K562 (cell line): ENCODE data around the gene DPAGT1. TPM values are rescaled to one million over a fixed set of nuclear protein-coding genes. Genes with fewer than 3 reads are reported as not detected.

Experiments used
- ATAC-seq: fragments of 200-7000 bp; cut with Tn5 transposase; 3 replicates; pipeline ENCODE4 v1.9.1; 2020; ENCODE audit warnings: moderate library complexity
- BruUV-seq: library from RNA; stranded (reverse); fragments of 400-500 nt; replicated peaks from 2 replicates; lab custom pipeline; 2021; lab: Mats Ljungman, UMichigan
- CTCF ChIA-PET: fragments of 300-600 bp; formaldehyde crosslinking; extraction: SDS; loops from one replicate; lab custom pipeline; 2021; ENCODE audit warnings: low intra/inter-chr PET ratio; lab: Yijun Ruan, JAX
- POLR2A ChIA-PET: fragments of 300-600, 350-650 bp; sonication (Branson Sonifier 250); formaldehyde crosslinking; extraction: SDS; loops from one replicate; lab custom pipeline; 2021; ENCODE audit warnings: antibody characterized with exemption, inconsistent platforms; lab: Yijun Ruan, JAX
- DNase-seq, 4 experiments: peaks; one replicate each; pipeline versions ENCODE4 v3.0.0 to v3.0.0-alpha.2; 2011 to 2018; ENCODE audit warnings: low spot score in 3 of 4, mixed read lengths in 3 of 4; ENCODE audit errors: extremely low read depth in 1 of 4
- FAIRE-seq: peaks from 2 replicates; lab custom pipeline; 2011; peaks lifted over from hg19 to GRCh38; lab: Jason Lieb, UNC
- H2AFZ ChIP-seq: 2 replicates; pipeline ENCODE4 v1.6.0; 2011; ENCODE audit warnings: low read depth, low read length, control low read depth, inconsistent platforms
- H3K27ac ChIP-seq: fragments of 200-600 bp; 3 replicates; pipeline ENCODE4 v1.8.0; 2011; ENCODE audit warnings: low read depth, mild to moderate bottlenecking, control low read depth, inconsistent platforms, low read length, moderate library complexity, mixed read lengths; ENCODE audit errors: extremely low read depth
- H3K27me3 ChIP-seq, 2 experiments: fragments of 300-600 bp in 1 of 2; 2 replicates in 1 of 2; 3 replicates in 1 of 2; pipeline versions ENCODE4 v1.6.0 to v1.8.0; 2011; ENCODE audit warnings: inconsistent platforms in 2 of 2, low read length in 2 of 2, mild to moderate bottlenecking in 1 of 2, mixed read lengths in 1 of 2, moderate library complexity in 1 of 2; ENCODE audit not compliant: control insufficient read depth in 2 of 2, insufficient read depth in 2 of 2
- H3K36me3 ChIP-seq: fragments of 300-600 bp; 3 replicates; pipeline ENCODE4 v1.8.0; 2011; ENCODE audit warnings: mild to moderate bottlenecking, low read length, inconsistent platforms; ENCODE audit not compliant: control insufficient read depth, insufficient read depth
- H3K4me1 ChIP-seq, 2 experiments: fragments of 200-600 bp in 1 of 2; replicated peaks in 1 of 2; 2 replicates in 1 of 2; 3 replicates in 1 of 2; pipeline versions ENCODE4 v1.5.1 to v1.8.0; 2011; ENCODE audit warnings: inconsistent platforms in 2 of 2, low read length in 2 of 2, mild to moderate bottlenecking in 1 of 2, mixed read lengths in 1 of 2, moderate library complexity in 1 of 2; ENCODE audit not compliant: control insufficient read depth in 2 of 2, insufficient read depth in 2 of 2
- H3K4me2 ChIP-seq: 2 replicates; pipeline ENCODE4 v1.6.1; 2011; ENCODE audit warnings: low read length, control low read depth, inconsistent platforms, mixed read lengths; ENCODE audit not compliant: insufficient read depth
- H3K4me3 ChIP-seq: fragments of 200-600 bp; sonication (generic), shearing (Covaris generic); 2 replicates; pipeline ENCODE4 v1.5.1; 2016; ENCODE audit warnings: control low read depth, inconsistent platforms
- H3K79me2 ChIP-seq: fragments of 200-600 bp; 3 replicates; pipeline ENCODE4 v1.8.0; 2011; ENCODE audit warnings: low read length, inconsistent platforms; ENCODE audit not compliant: control insufficient read depth, insufficient read depth
- H3K9ac ChIP-seq, 2 experiments: 2 replicates each; pipeline versions ENCODE4 v1.6.0 to v1.6.1; 2011; ENCODE audit warnings: low read depth in 2 of 2, low read length in 2 of 2, control low read depth in 1 of 2, inconsistent platforms in 1 of 2, mild to moderate bottlenecking in 1 of 2, mixed read lengths in 1 of 2; ENCODE audit not compliant: insufficient read depth in 1 of 2
- H3K9me1 ChIP-seq: one replicate; pipeline ENCODE4 v1.6.0; 2011; ENCODE audit warnings: inconsistent platforms, mild to moderate bottlenecking, low read length, moderate library complexity; ENCODE audit not compliant: control insufficient read depth, insufficient read depth
- H3K9me3 ChIP-seq: replicated peaks from 2 replicates; pipeline ENCODE4 v1.5.1; 2011; ENCODE audit warnings: low read depth, low read length, inconsistent platforms; ENCODE audit not compliant: control insufficient read depth, insufficient read depth
- H4K20me1 ChIP-seq: replicated peaks from 2 replicates; pipeline ENCODE4 v1.6.1; 2011; ENCODE audit warnings: low read length, inconsistent platforms, mixed read lengths; ENCODE audit not compliant: control insufficient read depth, insufficient read depth
- BCOR ChIP-seq: fragments of 450-650 bp; IDR thresholded peaks from 2 replicates; pipeline ENCODE4 v1.6.1; 2016
- CBX1 ChIP-seq: sonication (generic); IDR thresholded peaks from 2 replicates; pipeline ENCODE4 v1.6.1; 2016; ENCODE audit warnings: antibody characterized with exemption, low read depth, mild to moderate bottlenecking
- ELF4 ChIP-seq: fragments of 450-650 bp; formaldehyde crosslinking; IDR thresholded peaks from 2 replicates; pipeline ENCODE4 v1.4.0; 2022; ENCODE audit warnings: missing genetic modification characterization
- ESRRA ChIP-seq: fragments of 450-650 bp; IDR thresholded peaks from 2 replicates; pipeline ENCODE4 v1.6.1; 2014; ENCODE audit warnings: low read depth, mild to moderate bottlenecking, moderate library complexity, borderline replicate concordance
- HNRNPLL ChIP-seq: fragments of 200-400 bp; formaldehyde crosslinking; IDR thresholded peaks from 2 replicates; pipeline ENCODE4 v1.6.1; 2017; ENCODE audit warnings: low read length, low read depth, mild to moderate bottlenecking; ENCODE audit not compliant: poor library complexity, severe bottlenecking
- KDM1A ChIP-seq, 2 experiments: fragments of 450-650 bp; IDR thresholded peaks; 2 replicates each; pipeline ENCODE4 v1.6.1; 2016; ENCODE audit warnings: mild to moderate bottlenecking in 2 of 2
- RBM25 ChIP-seq: fragments of 200-400 bp; formaldehyde crosslinking; IDR thresholded peaks from 2 replicates; pipeline ENCODE4 v1.6.1; 2018; ENCODE audit warnings: low read length, low read depth, moderate library complexity; ENCODE audit not compliant: severe bottlenecking
- RCOR1 ChIP-seq, 2 experiments: IDR thresholded peaks; 2 replicates each; pipeline ENCODE4 v1.6.1; 2012; ENCODE audit warnings: low read depth in 2 of 2, low read length in 2 of 2, borderline replicate concordance in 1 of 2, improper control_type of control experiment in 1 of 2
- SLC30A9 ChIP-seq: fragments of 250-450 bp; sonication (Bioruptor Pico); IDR thresholded peaks from 2 replicates; pipeline ENCODE4 v1.8.0; 2022; ENCODE audit warnings: mild to moderate bottlenecking, moderate library complexity
- ZNF146 ChIP-seq: IDR thresholded peaks from one replicate; pipeline ENCODE4 v1.6.1; 2018; ENCODE audit warnings: missing compliant biosample characterization; ENCODE audit not compliant: unreplicated experiment
- WGBS: fragments of 100-300 bp; shearing (Covaris generic); methylation state at CpG from one replicate; pipeline ENCODE4 v1.1.6; 2016; ENCODE audit warnings: low coverage, mixed read lengths; ENCODE audit not compliant: insufficient coverage; ENCODE audit errors: missing lambda C conversion rate; 5-methylcytosine and 5-hydroxymethylcytosine counted together
- in situ Hi-C: fragments of 300-500 bp; cut with MboI; formaldehyde crosslinking; loops from 4 replicates; pipeline ENCODE4 v1.15.0; 2018; ENCODE audit warnings: inconsistent platforms, mixed read lengths
- intact Hi-C: fragments of 100-400 bp; cut with micrococcal nuclease; formaldehyde crosslinking; loops from 2 replicates; pipeline ENCODE4 v1.14.2; 2022
- polyA plus RNA-seq, 8 experiments: library from polyadenylated mRNA; depleted of rRNA in 4 of 8; stranded (reverse) in 5 of 8; unstranded in 3 of 8; fragments of >200 nt; fragmentation: Nextera tagmentation in 2 of 8; fragmentation: Illumina TruSeq in 1 of 8; extraction: Ambion mirVana in 2 of 8; extraction: Trizol in 1 of 8; gene quantifications; 2 replicates each; pipeline versions ENCODE4 v1.2.1 to v1.2.3, GENCODE V29; 2011 to 2014; ENCODE audit warnings: inconsistent platforms in 1 of 8, missing spikeins in 1 of 8
- total RNA-seq, 7 experiments: library from RNA; depleted of rRNA in 6 of 7; stranded (reverse); fragments of >200 nt in 6 of 7; fragmentation: Illumina TruSeq in 2 of 7; extraction: Trizol in 2 of 7; gene quantifications; 2 replicates each; pipeline versions ENCODE4 v1.2.1 to v1.2.3, GENCODE V29; 2011 to 2021; ENCODE audit warnings: low replicate concordance in 1 of 7
- TF ChIP-seq, protein P1 (sequence below): sonication (generic); formaldehyde crosslinking; IDR thresholded peaks from 2 replicates; pipeline ENCODE4 v1.5.0; 2020; ENCODE audit warnings: missing genetic modification reagents

The DPAGT1 gene
- total and polyA plus RNA-seq, 9 of the 15 experiments (the other 6 are each of a cell fraction or from before 2014, with no cell fraction given): 29.9 to 135 (median 85.0) TPM

DNA sequence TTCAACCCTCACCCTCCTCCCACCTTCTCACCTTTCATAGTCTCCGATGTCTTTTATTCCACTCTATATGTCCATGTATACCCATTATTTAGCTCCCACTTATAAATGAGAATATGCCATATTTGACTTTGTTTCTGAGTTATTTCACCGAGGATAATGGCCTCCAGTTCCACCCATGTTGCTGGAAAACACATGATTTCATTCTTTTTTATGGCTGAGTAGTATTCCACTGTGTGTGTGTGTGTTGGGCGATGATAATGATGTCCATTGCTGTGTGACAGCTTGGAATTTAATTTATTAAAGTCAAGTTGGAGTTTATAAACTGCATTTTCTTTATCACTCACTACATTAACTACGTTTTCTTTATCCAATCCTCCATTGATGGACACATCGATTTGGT lies 16.6 kb upstream of the DPAGT1 start:
- WGBS: 93% methylated on average over 5 of the region's 5 CpGs
- no TSS peak for BruUV-seq
- intact Hi-C loops: no loop called here
- TF ChIP-seq ZNF146 (CRISPR knock-in tag): peak; percentile 87
- TF ChIP-seq RBM25: peak; percentile 68
- TF ChIP-seq KDM1A (IDR thresholded peaks at IDR 0.05): 0 out of 4 replicates have a peak, but pooled peaks of 1 of the 2 experiments have one; percentile 16
- TF ChIP-seq HNRNPLL: no peak
- H3K9ac ChIP-seq: no peak overlapping the region
- no peaks in the 10 kb centered on the region for H3K27me3 ChIP-seq
- POLR2A ChIA-PET: interaction anchor here (0.7 to 1.8 kb wide), 4 partner anchors 9 to 23 kb away, joined by 3 to 10 read pairs (median 4); partner anchors contain the start of gene C2CD2L
- H3K4me1 ChIP-seq: peaks cover 20 to 21% of the 10 kb centered on the region in 2 experiments
- no peak for DNase-seq
- in situ Hi-C loops: no loop called here
- no peak overlapping the region for H2AFZ ChIP-seq
- H3K4me2 ChIP-seq: no peak overlapping the region
- no peaks in the 10 kb centered on the region for H3K9me3 ChIP-seq
- no peak overlapping the region for H3K4me3 ChIP-seq
- peaks cover 21% of the 10 kb centered on the region for H3K79me2 ChIP-seq
- CTCF ChIA-PET: no interaction called here
- H4K20me1 ChIP-seq: no peaks in the 10 kb centered on the region
- H3K27ac ChIP-seq: no peak overlapping the region
- no peak for ATAC-seq
- H3K9me1 ChIP-seq: no peaks in the 10 kb centered on the region
- FAIRE-seq: no peak
- H3K36me3 ChIP-seq: peaks cover 54% of the 10 kb centered on the region

DNA sequence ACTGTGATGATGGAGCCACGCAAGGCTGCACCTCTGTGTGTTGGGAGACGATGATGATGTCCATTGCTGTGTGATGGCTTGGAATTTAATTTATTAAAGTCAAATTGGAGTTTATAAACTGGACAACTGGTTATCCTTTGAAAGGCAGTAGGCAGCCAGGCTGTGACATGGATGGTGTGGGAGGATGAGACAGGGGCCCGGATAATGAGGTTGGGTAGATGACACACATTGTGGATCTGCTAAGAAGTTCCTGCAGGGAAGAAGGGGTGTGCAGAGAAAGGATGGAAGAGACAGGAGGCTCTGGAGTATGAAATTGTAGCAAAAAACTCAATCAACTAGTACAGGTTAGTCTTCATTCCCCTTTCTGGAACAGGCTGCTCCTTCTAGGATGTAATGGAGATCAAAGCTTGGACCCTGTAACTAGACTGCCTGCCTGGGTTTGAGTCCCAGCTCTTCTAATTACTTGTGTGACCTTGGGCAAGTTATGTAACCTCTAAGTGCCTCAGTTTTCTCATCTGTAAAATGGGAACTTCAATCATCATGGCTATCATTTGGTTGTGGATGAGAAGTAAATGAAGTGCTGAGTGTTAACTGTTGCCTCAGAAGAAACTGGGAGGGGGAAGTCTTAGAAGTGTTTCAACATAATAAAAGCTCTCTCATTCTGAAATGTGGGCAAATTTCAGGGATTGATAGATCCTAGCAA lies 15.5 kb upstream of the DPAGT1 start:
- Histone ChIP-seq H3K27ac (no peak overlapping the region), H3K79me2 (peaks cover 12% of the 10 kb centered on the region), H3K36me3 (peaks cover 63% of the 10 kb centered on the region), H3K4me1 (peaks cover 16 to 17% of the 10 kb centered on the region in 2 experiments), H3K9me3 (no peaks in the 10 kb centered on the region), H4K20me1 (0 out of 2 replicates have a peak, but pooled peaks cover 3% of the 10 kb centered on the region), H3K4me2 (no peak overlapping the region), H3K4me3 (no peak overlapping the region), H3K9ac (no peak overlapping the region; a peak in 1 of 4 replicates), H2AFZ (no peak overlapping the region), H3K9me1 (no peaks in the 10 kb centered on the region), H3K27me3 (no peaks in the 10 kb centered on the region)
- intact Hi-C loops (no loop called here), in situ Hi-C loops (no loop called here)
- no peak for DNase-seq
- ATAC-seq: no peak
- no peak for FAIRE-seq
- ChIA-PET POLR2A (interaction anchor here (0.9 to 1.8 kb wide), 2 partner anchors 10 to 22 kb away, joined by 3 to 6 read pairs; partner anchors contain the start of gene C2CD2L), CTCF (no interaction called here)
- WGBS: 91% methylated on average over 3 of the region's 3 CpGs
- BruUV-seq: no TSS peak
- TF ChIP-seq, protein P1, sequence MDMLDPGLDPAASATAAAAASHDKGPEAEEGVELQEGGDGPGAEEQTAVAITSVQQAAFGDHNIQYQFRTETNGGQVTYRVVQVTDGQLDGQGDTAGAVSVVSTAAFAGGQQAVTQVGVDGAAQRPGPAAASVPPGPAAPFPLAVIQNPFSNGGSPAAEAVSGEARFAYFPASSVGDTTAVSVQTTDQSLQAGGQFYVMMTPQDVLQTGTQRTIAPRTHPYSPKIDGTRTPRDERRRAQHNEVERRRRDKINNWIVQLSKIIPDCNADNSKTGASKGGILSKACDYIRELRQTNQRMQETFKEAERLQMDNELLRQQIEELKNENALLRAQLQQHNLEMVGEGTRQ: no peak
- TF ChIP-seq SLC30A9 (CRISPR knock-in tag) (no peak), CBX1 (no peak), ELF4 (CRISPR knock-in tag) (no peak), RCOR1 (IDR thresholded peaks at IDR 0.05; ENCODE audit: borderline replicate concordance in 1 of 2, low read depth in 2 of 2, low read length in 2 of 2) (peak in 1 of 2 experiments; percentile 82; a peak in 3 of 4 replicates), ESRRA (peak; percentile 98), BCOR (peak; percentile 95)
